Fibroblast of lung (primary cell): ENCODE measurements around the gene CTSC. TPM values are rescaled to one million over a fixed set of nuclear protein-coding genes. Genes with fewer than 3 reads are reported as not detected.

Experiments used
- DNase-seq, 2 donors: peaks; one replicate each; pipeline versions ENCODE4 v3.0.0 to v3.0.0-alpha.2; 2010; ENCODE audit warnings: low read depth in 2 of 2
- H2AFZ ChIP-seq: 2 replicates; pipeline ENCODE4 v1.5.1; 2012; ENCODE audit warnings: low read length, control low read depth, inconsistent platforms
- H3K27ac ChIP-seq: 2 replicates; pipeline ENCODE4 v1.5.1; 2011; ENCODE audit warnings: low read length, control low read depth; ENCODE audit not compliant: insufficient read depth
- H3K27me3 ChIP-seq: 2 replicates; pipeline ENCODE4 v1.5.1; 2011; ENCODE audit warnings: mild to moderate bottlenecking, low read length; ENCODE audit not compliant: control insufficient read depth, insufficient read depth
- H3K36me3 ChIP-seq: 2 replicates; pipeline ENCODE4 v1.5.1; 2011; ENCODE audit warnings: low read length; ENCODE audit not compliant: control insufficient read depth, insufficient read depth
- H3K4me1 ChIP-seq: 2 replicates; pipeline ENCODE4 v1.5.1; 2011; ENCODE audit warnings: low read length; ENCODE audit not compliant: control insufficient read depth, insufficient read depth; ENCODE audit errors: extremely low read depth
- H3K4me2 ChIP-seq: 2 replicates; pipeline ENCODE4 v1.5.1; 2011; ENCODE audit warnings: low read length, control low read depth; ENCODE audit not compliant: insufficient read depth; ENCODE audit errors: extremely low read depth
- H3K4me3 ChIP-seq, 4 experiments: fragments of 200-600 bp in 1 of 4; sonication (generic) in 1 of 4; replicated peaks in 1 of 4; 2 replicates each; pipeline ENCODE4 v1.5.1; 2011 to 2016; ENCODE audit warnings: low read length in 4 of 4, low read depth in 3 of 4, mild to moderate bottlenecking in 3 of 4, control low read depth in 2 of 4, inconsistent platforms in 1 of 4, mixed read lengths in 1 of 4; ENCODE audit not compliant: insufficient read depth in 1 of 4; ENCODE audit errors: control extremely low read depth in 1 of 4
- H3K79me2 ChIP-seq: 2 replicates; pipeline ENCODE4 v1.5.1; 2012; ENCODE audit warnings: mild to moderate bottlenecking, low read length, inconsistent platforms; ENCODE audit not compliant: control insufficient read depth, insufficient read depth
- H3K9ac ChIP-seq: 2 replicates; pipeline ENCODE4 v1.5.1; 2011; ENCODE audit warnings: mild to moderate bottlenecking, low read length, control low read depth; ENCODE audit not compliant: insufficient read depth
- H3K9me3 ChIP-seq: 2 replicates; pipeline ENCODE4 v1.5.1; 2012; ENCODE audit warnings: low read depth, low read length; ENCODE audit not compliant: control insufficient read depth, insufficient read depth
- H4K20me1 ChIP-seq: 2 replicates; pipeline ENCODE4 v1.5.1; 2011; ENCODE audit warnings: low read length; ENCODE audit not compliant: control insufficient read depth, insufficient read depth; ENCODE audit errors: extremely low read depth
- EZH2 ChIP-seq: IDR thresholded peaks from 2 replicates; pipeline ENCODE4 v1.5.1; 2012; ENCODE audit warnings: low read length, control low read depth, mild to moderate bottlenecking; ENCODE audit errors: missing control alignments
- polyA plus RNA-seq, 2 donors: library from polyadenylated mRNA; depleted of rRNA in 1 of 2; stranded (reverse) in 1 of 2; unstranded in 1 of 2; fragments of >200 nt; gene quantifications; 2 replicates each; pipeline ENCODE4 v1.2.1, GENCODE V29; 2011 to 2012; ENCODE audit warnings: missing spikeins in 1 of 2
- total RNA-seq: library from RNA; depleted of rRNA; stranded (reverse); fragments of >200 nt; gene quantifications from 2 replicates; pipeline ENCODE4 v1.2.1, GENCODE V29; 2014
- TF ChIP-seq, protein P1 (sequence below), 2 donors: IDR thresholded peaks in 1 of 2; conservative IDR thresholded peaks in 1 of 2; 1 replicate in 1 of 2; 2 replicates in 1 of 2; pipeline ENCODE4 v1.5.1; 2011 to 2012; ENCODE audit warnings: low read length in 2 of 2, control low read depth in 1 of 2, inconsistent platforms in 1 of 2, low read depth in 1 of 2, mild to moderate bottlenecking in 1 of 2

The CTSC gene
- total and polyA plus RNA-seq, 2 donors (not counting 1 experiment from before 2014, with no cell fraction given): 75.8 to 593 TPM

DNA sequence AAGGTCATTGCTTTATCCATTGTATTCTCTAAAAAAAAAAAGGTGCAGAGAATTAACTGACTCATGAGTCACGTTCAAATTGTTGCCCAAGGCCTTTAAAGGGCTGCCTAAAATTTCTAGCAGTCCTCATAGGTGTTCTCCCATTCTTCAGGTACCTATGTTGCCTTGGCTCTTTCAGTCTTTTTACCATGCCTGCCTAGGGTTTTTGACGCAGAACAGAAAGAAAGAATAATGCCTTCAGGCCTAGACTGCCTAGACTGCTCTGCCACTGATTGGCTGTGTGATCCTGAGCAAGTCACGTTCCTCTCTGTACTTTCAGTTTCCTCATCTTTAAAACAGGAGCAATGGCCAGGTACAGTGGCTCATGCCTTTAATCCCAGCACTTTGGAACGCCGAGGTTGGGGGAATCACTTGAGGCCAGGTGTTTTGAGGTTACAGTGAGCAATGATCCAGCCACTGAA is 21.5 kb downstream of the CTSC start:
- H3K4me1 ChIP-seq: peaks cover 2% of the 10 kb centered on the region
- H3K9ac ChIP-seq: no peak overlapping the region
- H3K27ac ChIP-seq: no peak overlapping the region
- H3K9me3 ChIP-seq: no peaks in the 10 kb centered on the region
- H3K36me3 ChIP-seq: peaks cover 1% of the 10 kb centered on the region
- no peaks in the 10 kb centered on the region for H4K20me1 ChIP-seq
- DNase-seq: no peak
- H3K4me2 ChIP-seq: no peak overlapping the region
- no peak overlapping the region for H3K4me3 ChIP-seq
- no peaks in the 10 kb centered on the region for H3K27me3 ChIP-seq
- H3K79me2 ChIP-seq: no peaks in the 10 kb centered on the region
- no peak for TF ChIP-seq EZH2
- TF ChIP-seq, protein P1, sequence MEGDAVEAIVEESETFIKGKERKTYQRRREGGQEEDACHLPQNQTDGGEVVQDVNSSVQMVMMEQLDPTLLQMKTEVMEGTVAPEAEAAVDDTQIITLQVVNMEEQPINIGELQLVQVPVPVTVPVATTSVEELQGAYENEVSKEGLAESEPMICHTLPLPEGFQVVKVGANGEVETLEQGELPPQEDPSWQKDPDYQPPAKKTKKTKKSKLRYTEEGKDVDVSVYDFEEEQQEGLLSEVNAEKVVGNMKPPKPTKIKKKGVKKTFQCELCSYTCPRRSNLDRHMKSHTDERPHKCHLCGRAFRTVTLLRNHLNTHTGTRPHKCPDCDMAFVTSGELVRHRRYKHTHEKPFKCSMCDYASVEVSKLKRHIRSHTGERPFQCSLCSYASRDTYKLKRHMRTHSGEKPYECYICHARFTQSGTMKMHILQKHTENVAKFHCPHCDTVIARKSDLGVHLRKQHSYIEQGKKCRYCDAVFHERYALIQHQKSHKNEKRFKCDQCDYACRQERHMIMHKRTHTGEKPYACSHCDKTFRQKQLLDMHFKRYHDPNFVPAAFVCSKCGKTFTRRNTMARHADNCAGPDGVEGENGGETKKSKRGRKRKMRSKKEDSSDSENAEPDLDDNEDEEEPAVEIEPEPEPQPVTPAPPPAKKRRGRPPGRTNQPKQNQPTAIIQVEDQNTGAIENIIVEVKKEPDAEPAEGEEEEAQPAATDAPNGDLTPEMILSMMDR (conservative IDR thresholded peaks at IDR 0.05 in 1 of 2, IDR thresholded peaks at IDR 0.05 in 1 of 2; ENCODE audit: low read depth in 1 of 2, low read length in 2 of 2): no peak
- H2AFZ ChIP-seq: no peak overlapping the region

DNA sequence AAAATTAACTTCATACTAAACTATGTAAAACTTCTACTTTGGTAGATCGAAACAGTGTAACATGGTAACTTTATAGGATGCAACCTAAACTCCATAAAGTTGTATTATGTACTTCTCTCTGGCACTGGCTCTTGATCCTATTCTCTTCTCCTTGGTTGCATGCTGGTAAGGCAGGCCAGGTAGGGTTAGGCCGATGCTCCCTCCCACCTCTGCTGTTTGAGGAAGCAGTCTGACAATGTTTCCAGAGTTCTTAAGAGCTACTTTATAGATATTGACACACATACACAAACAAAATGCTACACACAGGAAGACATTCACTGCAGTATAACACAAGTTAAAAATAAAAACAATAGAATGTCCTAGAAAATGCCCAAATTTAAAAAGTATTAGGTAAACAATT is 22.5 kb downstream of the CTSC start:
- Histone ChIP-seq H3K27me3 (no peaks in the 10 kb centered on the region), H3K36me3 (peaks cover 1% of the 10 kb centered on the region), H2AFZ (no peak overlapping the region), H3K4me3 (no peak overlapping the region), H3K4me2 (no peak overlapping the region), H3K9ac (no peak overlapping the region), H3K4me1 (peaks cover 2% of the 10 kb centered on the region), H3K79me2 (no peaks in the 10 kb centered on the region), H3K9me3 (no peaks in the 10 kb centered on the region), H4K20me1 (no peaks in the 10 kb centered on the region), H3K27ac (no peak overlapping the region)
- DNase-seq: no peak
- TF ChIP-seq, protein P1 (conservative IDR thresholded peaks at IDR 0.05 in 1 of 2, IDR thresholded peaks at IDR 0.05 in 1 of 2; ENCODE audit: low read depth in 1 of 2, low read length in 2 of 2): no peak
- TF ChIP-seq EZH2: no peak

DNA sequence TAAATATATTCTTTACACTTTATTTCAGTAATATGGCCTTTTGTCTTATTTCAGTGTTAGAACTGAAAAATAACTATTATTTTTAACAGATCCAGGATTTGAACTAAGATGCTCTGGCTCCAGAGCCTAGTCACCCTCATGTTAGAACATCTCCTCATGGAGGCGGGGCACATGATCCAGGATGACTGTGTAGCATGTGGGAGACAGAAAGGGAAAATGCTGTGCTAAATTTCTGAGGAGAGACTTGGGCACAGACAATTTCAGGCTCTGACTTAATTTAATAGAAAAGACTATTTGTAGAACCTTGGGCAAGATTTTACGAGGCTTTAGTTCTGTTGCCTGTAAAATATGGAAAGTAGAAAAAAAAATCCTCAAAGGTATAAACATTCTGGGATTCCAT is 24.1 kb downstream of the CTSC start:
- no peak overlapping the region for H2AFZ ChIP-seq
- no peak overlapping the region for H3K27ac ChIP-seq
- peaks cover 5% of the 10 kb centered on the region for H3K36me3 ChIP-seq
- no peak for DNase-seq
- no peaks in the 10 kb centered on the region for H4K20me1 ChIP-seq
- no peak overlapping the region for H3K4me3 ChIP-seq
- TF ChIP-seq, protein P1 (conservative IDR thresholded peaks at IDR 0.05 in 1 of 2, IDR thresholded peaks at IDR 0.05 in 1 of 2; ENCODE audit: low read depth in 1 of 2, low read length in 2 of 2): no peak
- TF ChIP-seq EZH2: no peak
- no peak overlapping the region for H3K9ac ChIP-seq
- H3K79me2 ChIP-seq: no peaks in the 10 kb centered on the region
- peaks cover 2% of the 10 kb centered on the region for H3K4me1 ChIP-seq
- no peaks in the 10 kb centered on the region for H3K27me3 ChIP-seq
- no peak overlapping the region for H3K4me2 ChIP-seq
- H3K9me3 ChIP-seq: no peaks in the 10 kb centered on the region
